Osteoblast (primary cell): ENCODE measurements around the gene RGS8. TPM values are rescaled to one million over a fixed set of nuclear protein-coding genes. Genes with fewer than 3 reads are reported as not detected.

ENCODE experiments used
- DNase-seq: peaks from one replicate; pipeline ENCODE4 v3.0.0; 2011; ENCODE audit warnings: low spot score, mixed read lengths; ENCODE audit not compliant: insufficient read length; ENCODE audit errors: missing footprints
- H2AFZ ChIP-seq: 2 replicates; pipeline ENCODE4 v1.6.0; 2011; ENCODE audit warnings: mild to moderate bottlenecking, low read length
- H3K27ac ChIP-seq: 2 replicates; pipeline ENCODE4 v1.5.1; 2011; ENCODE audit warnings: mild to moderate bottlenecking, low read depth, low read length, moderate library complexity
- H3K27me3 ChIP-seq: 2 replicates; pipeline ENCODE4 v1.6.0; 2012; ENCODE audit warnings: mild to moderate bottlenecking, control low read depth, inconsistent platforms, low read length, moderate library complexity; ENCODE audit not compliant: insufficient read depth
- H3K36me3 ChIP-seq: 2 replicates; pipeline ENCODE4 v1.5.1; 2011; ENCODE audit warnings: mild to moderate bottlenecking, low read length, control low read depth, moderate library complexity; ENCODE audit not compliant: insufficient read depth
- H3K4me1 ChIP-seq: 2 replicates; pipeline ENCODE4 v1.5.1; 2011; ENCODE audit warnings: mild to moderate bottlenecking, low read length, control low read depth, moderate library complexity; ENCODE audit not compliant: insufficient read depth
- H3K4me2 ChIP-seq: 2 replicates; pipeline ENCODE4 v1.6.0; 2011; ENCODE audit warnings: mild to moderate bottlenecking, low read length; ENCODE audit not compliant: insufficient read depth
- H3K4me3 ChIP-seq: fragments of 200-600 bp; sonication (generic); 3 replicates; pipeline ENCODE4 v1.5.1; 2012; ENCODE audit warnings: mild to moderate bottlenecking, low read length, inconsistent platforms; ENCODE audit not compliant: insufficient read depth
- H3K79me2 ChIP-seq: 2 replicates; pipeline ENCODE4 v1.6.0; 2012; ENCODE audit warnings: mild to moderate bottlenecking, low read length, control low read depth, inconsistent platforms; ENCODE audit not compliant: insufficient read depth
- H3K9me3 ChIP-seq: 2 replicates; pipeline ENCODE4 v1.5.1; 2011; ENCODE audit warnings: low read depth, low read length, control low read depth
- H4K20me1 ChIP-seq: 2 replicates; pipeline ENCODE4 v1.6.0; 2012; ENCODE audit warnings: mild to moderate bottlenecking, low read length, control low read depth; ENCODE audit not compliant: insufficient read depth
- total RNA-seq: library from RNA; depleted of rRNA; stranded (reverse); fragments of >200 nt; gene quantifications from 2 replicates; pipeline ENCODE4 v1.2.3, GENCODE V29; 2012
- TF ChIP-seq, protein P1 (sequence below): IDR thresholded peaks from 2 replicates; pipeline ENCODE4 v1.5.1; 2011; ENCODE audit warnings: mild to moderate bottlenecking, low read depth, low read length, moderate library complexity; ENCODE audit errors: extremely low read depth

The RGS8 gene
- total RNA-seq, 1 donor: not detected

- Histone ChIP-seq H3K36me3 (no peaks in the 10 kb centered on the region), H3K27me3 (no peaks in the 10 kb centered on the region), H3K79me2 (no peaks in the 10 kb centered on the region), H3K4me3 (no peak overlapping the region), H2AFZ (no peak overlapping the region), H3K4me2 (no peak overlapping the region), H4K20me1 (no peaks in the 10 kb centered on the region), H3K4me1 (no peaks in the 10 kb centered on the region), H3K9me3 (no peaks in the 10 kb centered on the region), H3K27ac (no peak overlapping the region)
- TF ChIP-seq, protein P1, sequence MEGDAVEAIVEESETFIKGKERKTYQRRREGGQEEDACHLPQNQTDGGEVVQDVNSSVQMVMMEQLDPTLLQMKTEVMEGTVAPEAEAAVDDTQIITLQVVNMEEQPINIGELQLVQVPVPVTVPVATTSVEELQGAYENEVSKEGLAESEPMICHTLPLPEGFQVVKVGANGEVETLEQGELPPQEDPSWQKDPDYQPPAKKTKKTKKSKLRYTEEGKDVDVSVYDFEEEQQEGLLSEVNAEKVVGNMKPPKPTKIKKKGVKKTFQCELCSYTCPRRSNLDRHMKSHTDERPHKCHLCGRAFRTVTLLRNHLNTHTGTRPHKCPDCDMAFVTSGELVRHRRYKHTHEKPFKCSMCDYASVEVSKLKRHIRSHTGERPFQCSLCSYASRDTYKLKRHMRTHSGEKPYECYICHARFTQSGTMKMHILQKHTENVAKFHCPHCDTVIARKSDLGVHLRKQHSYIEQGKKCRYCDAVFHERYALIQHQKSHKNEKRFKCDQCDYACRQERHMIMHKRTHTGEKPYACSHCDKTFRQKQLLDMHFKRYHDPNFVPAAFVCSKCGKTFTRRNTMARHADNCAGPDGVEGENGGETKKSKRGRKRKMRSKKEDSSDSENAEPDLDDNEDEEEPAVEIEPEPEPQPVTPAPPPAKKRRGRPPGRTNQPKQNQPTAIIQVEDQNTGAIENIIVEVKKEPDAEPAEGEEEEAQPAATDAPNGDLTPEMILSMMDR: no peak
- DNase-seq: no peak
These were observed 39.5 kb downstream of the RGS8 start for GRCh38 chr1:182644886-182645285.

GRCh38 chr1:182643699-182644098, 40.7 kb downstream of the RGS8 start:
- H4K20me1 ChIP-seq: no peaks in the 10 kb centered on the region
- H3K27me3 ChIP-seq: no peaks in the 10 kb centered on the region
- peak overlapping the region; percentile 28 for H2AFZ ChIP-seq
- H3K4me2 ChIP-seq: no peak overlapping the region
- no peak overlapping the region for H3K4me3 ChIP-seq
- no peak for DNase-seq
- TF ChIP-seq, protein P1: no peak
- H3K27ac ChIP-seq: no peak overlapping the region
- H3K79me2 ChIP-seq: no peaks in the 10 kb centered on the region
- no peaks in the 10 kb centered on the region for H3K36me3 ChIP-seq
- no peaks in the 10 kb centered on the region for H3K4me1 ChIP-seq
- no peaks in the 10 kb centered on the region for H3K9me3 ChIP-seq

DNA sequence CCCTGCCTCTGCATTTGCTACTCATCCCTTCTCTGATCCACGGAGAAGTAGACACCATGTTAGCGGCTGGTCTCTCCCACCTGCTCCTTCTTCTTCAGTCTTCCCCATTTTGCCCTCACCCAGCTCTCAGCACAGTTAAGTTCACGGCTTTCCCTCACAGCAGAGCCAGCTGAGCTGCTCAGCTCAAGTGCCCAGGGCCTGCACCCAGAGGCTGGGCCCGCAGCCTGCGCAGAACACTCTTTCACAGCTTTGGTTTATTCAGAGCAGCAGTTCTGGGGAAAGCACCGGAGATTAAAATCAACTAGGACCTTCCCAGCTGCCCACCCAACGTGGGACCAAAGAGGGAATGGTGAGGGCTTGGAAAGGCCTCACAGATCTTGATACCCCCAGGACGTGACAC, 41.9 kb downstream of the RGS8 start:
- H3K9me3 ChIP-seq: no peaks in the 10 kb centered on the region
- TF ChIP-seq, protein P1: no peak
- no peaks in the 10 kb centered on the region for H4K20me1 ChIP-seq
- no peaks in the 10 kb centered on the region for H3K79me2 ChIP-seq
- no peak overlapping the region for H3K27ac ChIP-seq
- no peak overlapping the region for H3K4me3 ChIP-seq
- DNase-seq: no peak
- no peaks in the 10 kb centered on the region for H3K36me3 ChIP-seq
- no peaks in the 10 kb centered on the region for H3K27me3 ChIP-seq
- no peak overlapping the region for H2AFZ ChIP-seq
- H3K4me1 ChIP-seq: no peaks in the 10 kb centered on the region
- no peak overlapping the region for H3K4me2 ChIP-seq

DNA sequence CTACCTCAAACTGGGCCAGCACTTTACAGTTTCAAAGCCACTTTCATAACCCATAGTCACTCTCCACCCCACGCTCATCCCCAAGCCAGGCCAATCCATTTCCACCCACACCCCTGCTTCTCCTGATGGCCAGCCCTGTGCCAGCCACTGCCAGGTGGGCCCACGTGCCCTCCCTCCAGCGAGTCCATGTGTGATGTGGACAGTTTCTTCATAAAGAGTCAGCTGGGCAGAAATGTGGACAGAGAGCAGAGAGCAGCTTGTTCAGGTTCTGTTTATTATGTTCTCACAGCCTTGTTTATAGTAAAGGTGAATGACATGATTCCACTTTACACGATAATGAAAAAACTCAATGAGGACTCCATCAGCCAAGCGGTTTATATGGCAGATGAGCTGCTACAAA, 42.8 kb downstream of the RGS8 start:
- DNase-seq: no peak

More for the DNA sequence above, 42.8 kb downstream of the RGS8 start:
- H3K36me3 ChIP-seq: no peaks in the 10 kb centered on the region
- no peaks in the 10 kb centered on the region for H3K4me1 ChIP-seq
- no peak overlapping the region for H3K27ac ChIP-seq
- H3K9me3 ChIP-seq: no peaks in the 10 kb centered on the region
- no peaks in the 10 kb centered on the region for H4K20me1 ChIP-seq
- no peaks in the 10 kb centered on the region for H3K27me3 ChIP-seq
- TF ChIP-seq, protein P1: no peak
- H3K79me2 ChIP-seq: no peaks in the 10 kb centered on the region
- no peak overlapping the region for H3K4me2 ChIP-seq
- no peak overlapping the region for H3K4me3 ChIP-seq
- H2AFZ ChIP-seq: no peak overlapping the region
